Measurements from ENCODE around the gene MESP1.

MESP1 gene

GRCh38 chr15:89756897-89757296, 5.8 kb upstream of the MESP1 start:
- Histone ChIP-seq H3K9me3 (ENCODE audit: control insufficient read depth, insufficient read depth, low read length) (no peaks in the 10 kb centered on the region), H3K4me1 (ENCODE audit: control insufficient read depth, insufficient read depth, low read length) (peaks cover 5% of the 10 kb centered on the region), H3K36me3 (ENCODE audit: control insufficient read depth, insufficient read depth, low read length) (no peaks in the 10 kb centered on the region), H3K27ac (ENCODE audit: low read length) (no peak overlapping the region), H3K27me3 (ENCODE audit: control insufficient read depth, insufficient read depth, low read length) (peaks cover 1% of the 10 kb centered on the region; the same call in 1 of the 2 replicates), H3K4me3 (ENCODE audit: low read length) (no peak overlapping the region)
- DNase-seq (ENCODE audit: low read depth, low spot score): no peak
- WGBS (ENCODE audit: insufficient coverage, insufficient read length): no CpG with 5 or more reads among the region's 7 CpGs

GRCh38 chr15:89755701-89756100, 4.7 kb upstream of the MESP1 start:
- WGBS (ENCODE audit: insufficient coverage, insufficient read length): no CpG with 5 or more reads among the region's 4 CpGs
- H3K36me3 ChIP-seq (ENCODE audit: control insufficient read depth, insufficient read depth, low read length): no peaks in the 10 kb centered on the region
- peaks cover 7% of the 10 kb centered on the region; the same call in 1 of the 2 replicates for H3K27me3 ChIP-seq (ENCODE audit: control insufficient read depth, insufficient read depth, low read length)
- H3K27ac ChIP-seq (ENCODE audit: low read length): no peak overlapping the region
- no peaks in the 10 kb centered on the region for H3K9me3 ChIP-seq (ENCODE audit: control insufficient read depth, insufficient read depth, low read length)
- peaks cover 5% of the 10 kb centered on the region for H3K4me1 ChIP-seq (ENCODE audit: control insufficient read depth, insufficient read depth, low read length)
- no peak for DNase-seq (ENCODE audit: low read depth, low spot score)
- H3K4me3 ChIP-seq (ENCODE audit: low read length): no peak overlapping the region

GRCh38 chr15:89754361-89755154, 3.5 kb upstream of the MESP1 start:
- Histone ChIP-seq H3K27me3 (ENCODE audit: control insufficient read depth, insufficient read depth, low read length) (peaks cover 14% of the 10 kb centered on the region), H3K9me3 (ENCODE audit: control insufficient read depth, insufficient read depth, low read length) (no peaks in the 10 kb centered on the region), H3K4me3 (ENCODE audit: low read length) (no peak overlapping the region), H3K27ac (ENCODE audit: low read length) (no peak overlapping the region), H3K36me3 (ENCODE audit: control insufficient read depth, insufficient read depth, low read length) (no peaks in the 10 kb centered on the region), H3K4me1 (ENCODE audit: control insufficient read depth, insufficient read depth, low read length) (peaks cover 5% of the 10 kb centered on the region; the same call in 1 of the 2 replicates)
- DNase-seq (ENCODE audit: low read depth, low spot score): no peak
- no CpG with 5 or more reads among the region's 8 CpGs for WGBS (ENCODE audit: insufficient coverage, insufficient read length)

GRCh38 chr15:89753855-89754254, 2.8 kb upstream of the MESP1 start:
- no CpG with 5 or more reads among the region's 7 CpGs for WGBS (ENCODE audit: insufficient coverage, insufficient read length)
- no peak for DNase-seq (ENCODE audit: low read depth, low spot score)
- Histone ChIP-seq H3K4me1 (ENCODE audit: control insufficient read depth, insufficient read depth, low read length) (peaks cover 5% of the 10 kb centered on the region; the same call in 1 of the 2 replicates), H3K4me3 (ENCODE audit: low read length) (no peak overlapping the region), H3K9me3 (ENCODE audit: control insufficient read depth, insufficient read depth, low read length) (no peaks in the 10 kb centered on the region), H3K27ac (ENCODE audit: low read length) (no peak overlapping the region), H3K27me3 (ENCODE audit: control insufficient read depth, insufficient read depth, low read length) (peaks cover 21% of the 10 kb centered on the region), H3K36me3 (ENCODE audit: control insufficient read depth, insufficient read depth, low read length) (no peaks in the 10 kb centered on the region)

- Histone ChIP-seq H3K9me3 (ENCODE audit: control insufficient read depth, insufficient read depth, low read length) (no peaks in the 10 kb centered on the region), H3K4me1 (ENCODE audit: control insufficient read depth, insufficient read depth, low read length) (peaks cover 10% of the 10 kb centered on the region), H3K36me3 (ENCODE audit: control insufficient read depth, insufficient read depth, low read length) (no peaks in the 10 kb centered on the region), H3K27ac (ENCODE audit: low read length) (no peak overlapping the region), H3K4me3 (ENCODE audit: low read length) (no peak overlapping the region), H3K27me3 (ENCODE audit: control insufficient read depth, insufficient read depth, low read length) (peaks cover 42% of the 10 kb centered on the region)
- no CpG with 5 or more reads among the region's 5 CpGs for WGBS (ENCODE audit: insufficient coverage, insufficient read length)
- DNase-seq (ENCODE audit: low read depth, low spot score): no peak
These were observed 699 bp upstream of the MESP1 start for GRCh38 chr15:89751748-89752147.

GRCh38 chr15:89749951-89750559, 994 bp downstream of the MESP1 start:
- peaks cover 11% of the 10 kb centered on the region for H3K4me1 ChIP-seq (ENCODE audit: control insufficient read depth, insufficient read depth, low read length)
- H3K27me3 ChIP-seq (ENCODE audit: control insufficient read depth, insufficient read depth, low read length): peaks cover 50% of the 10 kb centered on the region
- no peak overlapping the region for H3K27ac ChIP-seq (ENCODE audit: low read length)
- no peaks in the 10 kb centered on the region for H3K9me3 ChIP-seq (ENCODE audit: control insufficient read depth, insufficient read depth, low read length)
- no CpG with 5 or more reads among the region's 41 CpGs for WGBS (ENCODE audit: insufficient coverage, insufficient read length)
- peak overlapping the region; percentile 37; the same call in 1 of the 2 replicates for H3K4me3 ChIP-seq (ENCODE audit: low read length)
- H3K36me3 ChIP-seq (ENCODE audit: control insufficient read depth, insufficient read depth, low read length): no peaks in the 10 kb centered on the region
- DNase-seq (ENCODE audit: low read depth, low spot score): no peak

- Histone ChIP-seq H3K9me3 (ENCODE audit: control insufficient read depth, insufficient read depth, low read length) (no peaks in the 10 kb centered on the region), H3K27me3 (ENCODE audit: control insufficient read depth, insufficient read depth, low read length) (peaks cover 50% of the 10 kb centered on the region), H3K36me3 (ENCODE audit: control insufficient read depth, insufficient read depth, low read length) (no peaks in the 10 kb centered on the region), H3K4me3 (ENCODE audit: low read length) (no peak overlapping the region), H3K27ac (ENCODE audit: low read length) (no peak overlapping the region), H3K4me1 (ENCODE audit: control insufficient read depth, insufficient read depth, low read length) (peaks cover 11% of the 10 kb centered on the region)
- WGBS (ENCODE audit: insufficient coverage, insufficient read length): no CpG with 5 or more reads among the region's 4 CpGs
- no peak for DNase-seq (ENCODE audit: low read depth, low spot score)
These were observed 1.5 kb downstream of the MESP1 start for GRCh38 chr15:89749526-89749925.

- Histone ChIP-seq H3K4me1 (ENCODE audit: control insufficient read depth, insufficient read depth, low read length) (peaks cover 10% of the 10 kb centered on the region), H3K27ac (ENCODE audit: low read length) (no peak overlapping the region), H3K4me3 (ENCODE audit: low read length) (no peak overlapping the region), H3K27me3 (ENCODE audit: control insufficient read depth, insufficient read depth, low read length) (peaks cover 50% of the 10 kb centered on the region), H3K36me3 (ENCODE audit: control insufficient read depth, insufficient read depth, low read length) (no peaks in the 10 kb centered on the region), H3K9me3 (ENCODE audit: control insufficient read depth, insufficient read depth, low read length) (no peaks in the 10 kb centered on the region)
- WGBS (ENCODE audit: insufficient coverage, insufficient read length): no CpG with 5 or more reads among the region's 7 CpGs
- DNase-seq (ENCODE audit: low read depth, low spot score): no peak
These were observed 2.0 kb downstream of the MESP1 start for GRCh38 chr15:89749054-89749453.

GRCh38 chr15:89747708-89748682, 3.1 kb downstream of the MESP1 start:
- Histone ChIP-seq H3K9me3 (ENCODE audit: control insufficient read depth, insufficient read depth, low read length) (no peaks in the 10 kb centered on the region), H3K27me3 (ENCODE audit: control insufficient read depth, insufficient read depth, low read length) (peaks cover 50% of the 10 kb centered on the region), H3K4me1 (ENCODE audit: control insufficient read depth, insufficient read depth, low read length) (peaks cover 10% of the 10 kb centered on the region), H3K36me3 (ENCODE audit: control insufficient read depth, insufficient read depth, low read length) (no peaks in the 10 kb centered on the region), H3K27ac (ENCODE audit: low read length) (no peak overlapping the region), H3K4me3 (ENCODE audit: low read length) (peak overlapping the region; percentile 19; the same call in 1 of the 2 replicates)
- no peak for DNase-seq (ENCODE audit: low read depth, low spot score)
- no CpG with 5 or more reads among the region's 28 CpGs for WGBS (ENCODE audit: insufficient coverage, insufficient read length)

- H3K4me3 ChIP-seq (ENCODE audit: low read length): no peak overlapping the region
- H3K9me3 ChIP-seq (ENCODE audit: control insufficient read depth, insufficient read depth, low read length): no peaks in the 10 kb centered on the region
- no peak for DNase-seq (ENCODE audit: low read depth, low spot score)
- H3K27me3 ChIP-seq (ENCODE audit: control insufficient read depth, insufficient read depth, low read length): peaks cover 44% of the 10 kb centered on the region
- 100% methylated on average over 1 of the region's 9 CpGs for WGBS (ENCODE audit: insufficient coverage, insufficient read length)
- H3K36me3 ChIP-seq (ENCODE audit: control insufficient read depth, insufficient read depth, low read length): no peaks in the 10 kb centered on the region
- no peak overlapping the region for H3K27ac ChIP-seq (ENCODE audit: low read length)
- peaks cover 10% of the 10 kb centered on the region for H3K4me1 ChIP-seq (ENCODE audit: control insufficient read depth, insufficient read depth, low read length)
These were observed 4.7 kb downstream of the MESP1 start for GRCh38 chr15:89746386-89746780.
